GM18519 (cell line): ENCODE results near the gene SNAP29.
"Not testable (repeated sequence)": the region's sequence is repeated elsewhere in the genome, so short reads cannot be mapped to it uniquely, and the experiment has no call there.

Experiments
- ATAC-seq: cut with Tn5 transposase; IDR thresholded peaks from one replicate; pipeline ENCODE4 v1.9.1; 2021; ENCODE audit warnings: mild to moderate bottlenecking, moderate library complexity; ENCODE audit not compliant: unreplicated experiment, low FRiP score

The SNAP29 gene

DNA sequence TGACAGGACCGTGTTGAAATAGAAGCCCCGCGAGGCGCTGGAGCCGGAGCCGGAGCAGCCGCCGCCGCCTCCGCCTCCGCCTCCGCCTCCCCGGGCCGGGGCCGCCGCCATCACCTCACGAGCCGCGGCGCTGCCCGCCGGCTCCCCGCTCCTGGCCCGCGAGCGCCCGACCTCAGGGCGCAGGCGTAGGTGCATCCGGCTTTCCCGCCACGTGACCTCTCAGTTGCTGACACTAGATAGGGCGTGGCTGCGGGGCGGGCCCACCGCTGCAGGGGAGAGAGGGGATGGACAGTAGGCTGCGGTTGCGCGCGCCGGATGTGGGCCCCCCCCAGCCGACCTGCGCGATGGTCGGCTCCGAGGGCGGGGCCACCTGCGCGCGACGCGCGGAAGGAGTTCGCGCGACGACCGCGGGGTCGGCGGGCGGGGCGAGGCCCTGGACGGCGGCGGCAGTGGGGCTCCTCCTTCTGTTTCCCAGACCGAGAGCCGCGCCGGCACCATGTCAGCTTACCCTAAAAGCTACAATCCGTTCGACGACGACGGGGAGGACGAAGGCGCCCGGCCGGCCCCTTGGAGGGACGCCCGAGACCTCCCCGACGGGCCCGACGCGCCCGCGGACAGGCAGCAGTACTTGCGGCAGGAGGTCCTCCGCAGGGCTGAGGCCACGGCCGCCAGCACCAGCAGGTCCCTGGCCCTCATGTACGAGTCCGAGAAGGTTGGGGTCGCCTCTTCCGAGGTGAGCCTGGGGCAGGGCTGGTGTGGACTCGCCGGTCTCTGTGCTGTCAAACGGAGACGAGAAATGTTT, at the start of gene SNAP29, which contains the start of gene PI4KA:
Gene SNAP29, plus strand, starts transcription at position 393 of the 802 bp plus-strand sequence. Its CDS starts 104 bp downstream, at position 497.
Gene PI4KA, minus strand, starts transcription at position 197 of the 802 bp plus-strand sequence. Its CDS starts 86 bp downstream, at position 111.
- peak; percentile 79 for ATAC-seq

DNA sequence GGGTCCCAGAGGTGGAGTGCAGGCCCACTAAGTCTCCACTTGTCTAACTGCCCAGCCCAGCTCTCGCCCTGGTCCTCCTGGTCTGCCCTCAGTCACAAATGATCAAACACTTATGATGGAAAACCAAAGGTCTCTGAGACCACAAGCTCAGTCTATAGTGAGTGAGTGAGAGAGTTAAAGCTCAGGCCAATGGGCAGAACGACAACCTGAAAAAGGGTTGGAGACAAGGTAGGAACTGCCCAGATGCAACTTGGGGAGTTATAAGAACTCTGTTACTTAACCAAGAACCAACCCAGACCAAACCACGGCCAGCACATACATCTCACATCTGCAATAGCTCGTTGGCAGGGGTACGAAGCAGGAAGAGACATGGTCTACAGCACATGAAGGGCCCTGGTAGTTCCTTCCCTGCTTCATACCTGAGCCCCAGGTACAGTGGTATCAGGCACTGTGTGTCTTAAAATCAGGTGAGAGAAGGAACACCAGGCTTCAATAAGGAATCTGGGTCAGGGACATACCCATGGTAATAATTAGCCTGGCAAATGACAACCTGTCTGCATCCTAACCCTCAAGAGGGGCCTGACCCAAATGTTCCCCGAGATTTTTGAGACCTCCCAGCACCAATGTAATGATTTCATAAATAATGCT, 49.1 kb upstream of the SNAP29 start:
- ATAC-seq = no peak

DNA sequence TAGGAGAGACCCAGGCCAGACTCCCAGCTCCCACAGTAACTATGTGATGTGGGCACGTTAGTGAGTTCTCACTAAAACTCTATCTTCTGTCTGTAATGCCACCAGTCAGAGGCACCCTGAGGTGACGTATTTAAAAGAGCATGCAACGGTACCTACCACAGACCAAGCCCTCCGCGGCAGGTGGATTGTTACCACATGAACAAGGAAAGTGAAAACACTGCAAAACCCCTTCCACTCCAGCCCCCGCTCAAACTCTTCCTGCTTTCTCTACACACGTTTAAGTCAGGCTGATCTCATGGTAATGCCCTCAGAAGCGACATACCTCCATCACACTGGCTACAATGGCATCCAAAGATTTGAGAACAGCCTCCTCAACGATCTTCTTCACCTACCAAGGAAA, 48.2 kb upstream of the SNAP29 start:
- ATAC-seq = no peak

DNA sequence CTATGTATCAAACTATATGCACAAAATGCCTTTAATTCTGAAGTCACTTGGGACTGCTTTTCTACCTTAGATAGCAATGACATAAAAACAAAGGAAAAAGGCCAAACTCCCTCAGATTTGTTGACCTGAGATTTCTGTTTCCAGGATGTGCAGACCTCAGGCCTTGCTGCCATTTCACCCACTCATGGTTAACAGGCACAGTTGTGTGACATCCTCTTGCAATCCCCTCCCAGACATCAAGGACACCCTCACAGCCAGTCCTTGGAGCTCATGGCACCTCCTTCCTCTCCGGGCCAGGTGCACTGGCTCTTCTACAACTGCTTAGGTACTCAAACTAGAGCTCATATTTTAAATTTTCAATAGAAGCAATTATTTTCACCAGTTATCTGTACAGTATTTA, 47.6 kb upstream of the SNAP29 start:
- ATAC-seq = no peak

DNA sequence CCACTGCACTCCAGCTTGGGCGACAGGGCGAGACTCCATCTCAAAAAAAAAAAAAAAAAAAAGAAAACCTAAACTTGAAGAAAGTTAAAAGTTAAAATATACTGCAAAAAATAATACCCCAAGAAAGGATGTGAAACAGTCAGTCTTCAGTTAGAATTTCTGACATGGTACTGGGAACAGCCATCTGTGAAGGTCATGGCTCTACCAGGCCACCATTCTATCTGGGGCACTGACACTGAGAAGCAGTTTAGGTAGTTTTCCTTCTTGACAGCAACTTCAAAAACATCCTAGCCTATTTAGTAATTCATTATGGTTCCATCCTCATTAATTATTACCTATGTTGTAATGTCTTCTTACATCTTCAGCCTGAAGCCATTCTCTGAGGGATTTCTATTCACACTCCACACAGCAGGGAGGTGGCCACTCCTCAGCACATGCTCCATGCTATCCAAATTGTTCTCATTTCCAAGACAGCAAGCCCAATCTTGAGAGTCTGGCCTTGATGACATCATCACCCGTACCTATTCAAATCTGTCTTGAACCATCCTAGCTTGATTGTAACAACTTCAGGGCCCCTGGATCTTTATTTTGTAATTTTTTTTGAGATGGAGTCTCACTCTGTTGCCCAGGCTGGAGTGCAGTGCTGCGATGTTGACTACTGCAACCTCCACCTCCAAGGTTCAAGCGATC, 46.7 kb upstream of the SNAP29 start:
- ATAC-seq = no peak

DNA sequence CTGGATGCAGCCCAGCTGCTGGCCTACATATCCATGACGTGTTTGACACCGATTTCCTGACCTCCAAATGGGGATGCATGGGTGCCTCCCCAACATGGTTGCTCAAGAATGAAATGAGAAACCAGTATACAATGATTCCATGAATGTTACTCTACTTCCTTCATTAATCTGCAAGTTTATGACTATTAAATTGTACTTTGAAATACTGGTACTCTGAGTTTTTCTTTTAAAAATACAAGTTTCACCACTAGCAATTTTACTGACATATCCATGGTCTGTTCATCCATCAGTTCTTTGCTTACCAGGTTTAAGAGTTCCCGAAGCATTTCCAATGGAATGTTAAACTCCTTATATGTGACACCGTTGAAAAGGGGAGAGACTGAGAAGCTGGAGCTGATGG, 45.8 kb upstream of the SNAP29 start:
- no peak for ATAC-seq

DNA sequence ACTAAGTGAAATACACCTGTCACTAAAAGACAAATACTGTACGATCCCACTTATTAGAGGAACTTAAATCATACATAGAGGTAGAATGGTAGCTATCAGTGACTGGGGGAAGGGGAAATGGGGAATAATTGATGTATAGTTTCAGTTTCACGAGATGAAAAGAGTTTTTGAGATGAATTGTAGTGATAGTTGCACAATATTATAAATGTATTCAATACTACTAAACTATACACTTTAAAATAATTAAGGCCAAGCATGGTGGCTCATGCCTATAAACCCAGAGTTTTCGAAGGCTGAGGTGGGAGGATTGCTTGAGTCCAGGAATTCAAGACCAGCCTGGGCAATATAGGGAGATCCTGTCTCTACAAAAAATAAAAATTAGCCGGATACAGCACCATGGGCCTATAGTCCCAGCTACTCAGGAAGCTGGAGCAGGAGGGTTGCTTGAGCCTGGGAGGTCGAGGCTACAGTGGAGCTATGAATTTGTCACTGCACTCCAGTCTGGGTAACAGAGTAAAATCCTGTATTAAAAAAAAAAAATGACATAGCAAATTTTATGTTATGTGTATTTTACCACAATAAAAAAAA, 44.5 kb upstream of the SNAP29 start:
- no peak for ATAC-seq

DNA sequence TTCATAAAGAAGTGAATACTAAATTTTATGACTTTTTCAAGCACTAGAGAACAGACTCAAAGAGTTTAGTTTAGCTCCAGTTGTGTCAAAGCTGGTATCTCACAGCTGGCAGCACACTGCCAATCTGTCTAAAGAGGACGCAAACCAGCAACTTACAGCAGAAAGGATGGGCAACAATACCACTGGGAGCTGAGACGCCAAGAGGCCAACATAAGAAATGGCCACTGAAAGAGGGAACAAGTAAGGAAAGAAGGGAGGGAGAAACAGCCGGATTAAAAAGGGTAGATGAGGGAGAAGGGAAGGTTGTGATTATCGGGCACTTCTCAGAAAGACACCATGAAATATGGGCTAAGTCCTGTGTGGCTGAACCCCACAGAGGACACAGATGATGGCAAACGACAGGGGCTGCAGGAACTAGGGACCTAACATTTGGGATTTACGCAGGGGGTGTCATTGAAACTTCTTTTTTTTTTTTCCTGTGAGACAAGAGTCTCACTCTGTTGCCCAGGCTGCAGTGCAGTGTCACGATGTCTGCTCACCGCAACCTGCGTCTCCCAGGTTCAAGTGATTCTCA, 43.2 kb upstream of the SNAP29 start:
- no peak for ATAC-seq

DNA sequence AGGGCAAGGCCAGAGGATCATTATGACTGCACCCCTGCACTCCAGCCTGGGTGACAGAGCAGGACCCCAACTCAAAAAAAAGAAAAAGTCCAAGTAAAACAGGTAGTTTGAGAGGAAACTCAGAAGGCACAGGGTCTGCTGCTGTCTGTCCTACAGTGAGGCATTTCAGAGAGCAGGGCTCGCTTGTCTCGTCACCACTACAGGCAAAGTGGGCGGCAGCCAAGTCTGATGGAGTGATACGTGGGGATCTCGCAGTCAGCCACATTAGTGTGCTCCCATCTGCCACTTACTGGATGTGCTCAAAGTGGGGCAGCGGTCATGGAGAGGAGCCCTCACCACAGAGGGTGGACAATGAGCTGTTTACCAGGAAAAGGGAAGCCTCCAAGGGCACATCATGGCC, 42.2 kb upstream of the SNAP29 start:
- no peak for ATAC-seq

DNA sequence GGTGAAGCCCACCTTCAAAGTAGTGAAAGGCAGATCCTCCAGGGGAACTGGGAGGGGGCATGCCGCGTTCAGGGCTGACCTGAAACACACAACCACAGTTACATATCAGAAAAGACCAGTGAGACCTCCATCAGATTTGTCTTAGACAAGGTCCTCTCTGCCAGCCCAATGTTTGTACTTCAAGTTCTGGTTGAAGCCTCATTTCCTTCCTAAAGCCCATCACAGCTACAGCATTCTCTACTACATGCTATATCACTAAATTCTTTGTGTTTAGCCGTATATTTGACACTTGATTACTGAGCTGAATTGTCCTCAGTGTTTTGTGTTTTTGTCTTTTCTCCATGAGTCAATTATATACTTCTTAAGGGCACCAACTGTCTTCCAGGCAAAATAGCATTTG, 40.3 kb upstream of the SNAP29 start:
- no peak for ATAC-seq

DNA sequence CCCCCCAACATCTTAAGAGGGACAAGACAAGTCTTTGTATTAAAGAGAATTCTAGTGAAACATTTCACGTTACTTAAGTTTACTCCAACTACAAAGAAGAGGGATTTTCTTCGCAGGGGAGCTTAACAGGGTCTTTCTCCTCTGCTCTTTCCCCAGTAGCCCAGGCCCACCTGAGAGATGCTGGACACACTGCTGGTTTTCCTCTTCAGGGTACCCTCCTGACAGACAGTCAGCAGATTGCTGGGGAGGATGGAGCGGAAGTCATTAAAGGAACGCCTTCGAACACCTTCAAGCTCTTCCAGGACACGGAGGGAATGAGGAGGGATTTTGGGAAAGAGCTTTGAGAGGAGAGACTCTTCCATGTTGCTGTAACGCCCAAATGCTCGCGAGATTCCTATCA, 39.3 kb upstream of the SNAP29 start:
- ATAC-seq = no peak

DNA sequence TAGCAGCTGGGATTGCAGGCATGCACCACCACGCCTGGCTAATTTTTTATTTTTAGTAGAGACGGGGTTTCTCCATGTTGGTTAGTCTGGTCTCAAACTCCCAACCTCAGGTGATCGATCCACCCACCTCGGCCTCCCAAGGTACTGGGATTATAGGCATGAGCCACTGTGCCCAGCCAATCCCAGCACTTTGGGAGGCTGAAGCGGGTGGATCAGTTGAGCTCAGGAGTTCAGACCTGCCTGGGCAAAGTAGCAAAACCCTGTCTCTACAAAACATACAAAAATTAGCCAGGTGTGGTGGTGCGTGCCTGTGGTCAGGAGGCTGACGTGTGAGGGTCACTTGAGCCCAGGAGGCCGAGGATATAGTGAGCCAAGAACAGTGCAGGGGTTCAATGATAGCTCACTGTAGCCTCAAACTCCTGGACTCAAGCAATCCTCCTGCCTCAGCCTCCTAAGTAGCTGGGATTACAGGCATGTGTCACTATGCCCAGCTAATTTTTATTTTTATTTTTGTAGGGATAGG, 37.0 kb upstream of the SNAP29 start:
- ATAC-seq = not testable (repeated sequence)

DNA sequence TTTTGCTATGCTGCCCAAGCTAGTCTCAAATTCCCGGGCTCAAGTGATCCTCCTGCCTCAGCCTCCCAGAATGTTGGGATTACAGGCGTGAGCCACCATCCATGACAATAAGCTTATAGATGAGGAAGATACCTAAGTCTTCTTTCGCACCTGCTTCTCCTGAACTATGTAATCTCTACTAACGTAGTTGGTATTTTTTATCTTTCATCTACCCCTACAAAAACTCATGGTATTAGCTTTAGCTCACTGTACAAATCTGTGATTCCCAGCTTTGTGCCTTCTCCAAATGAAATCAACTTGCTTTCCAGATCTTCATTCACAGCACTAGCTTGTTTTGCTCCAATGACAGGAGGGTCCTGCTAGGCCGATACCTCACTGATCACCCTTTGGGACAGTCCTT, 36.6 kb upstream of the SNAP29 start:
- no peak for ATAC-seq

DNA sequence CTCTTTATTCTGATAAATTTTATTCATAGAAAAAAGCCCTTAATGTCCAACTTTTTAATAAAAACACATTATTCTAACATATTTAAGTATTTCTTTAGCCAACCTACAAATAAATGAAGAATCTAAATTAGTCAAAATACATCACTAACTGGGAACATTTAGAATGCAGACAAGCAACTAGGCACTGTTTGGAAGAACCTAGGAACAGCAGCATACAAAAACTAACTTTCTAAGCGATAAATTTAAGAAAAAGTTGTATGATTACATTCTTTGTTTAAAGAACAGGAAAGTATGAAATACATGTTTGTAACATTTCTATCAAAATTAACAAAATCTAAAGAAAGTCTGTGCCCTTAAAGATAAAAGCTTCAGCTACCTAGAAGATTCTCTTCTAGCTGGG, 35.5 kb upstream of the SNAP29 start:
- ATAC-seq = no peak

DNA sequence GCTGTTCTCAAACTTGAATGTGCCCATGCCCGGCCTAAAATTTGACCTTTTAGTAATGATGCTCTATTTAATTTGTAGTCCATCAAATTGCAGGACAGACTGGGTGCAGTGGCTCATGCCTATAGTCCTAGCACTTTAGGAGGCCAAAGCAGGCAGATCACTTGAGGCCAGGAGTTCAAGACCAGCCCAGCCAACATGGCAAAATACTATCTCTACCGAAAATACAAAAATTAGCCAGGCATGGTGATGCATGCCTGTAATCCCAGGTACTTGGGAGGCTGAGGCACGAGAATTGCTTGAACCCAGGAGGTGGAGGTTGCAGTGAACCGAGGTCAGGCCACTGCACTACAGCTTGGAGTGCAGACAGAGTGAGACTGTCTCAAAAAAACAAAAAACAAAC, 33.6 kb upstream of the SNAP29 start:
- ATAC-seq = not testable (repeated sequence)

DNA sequence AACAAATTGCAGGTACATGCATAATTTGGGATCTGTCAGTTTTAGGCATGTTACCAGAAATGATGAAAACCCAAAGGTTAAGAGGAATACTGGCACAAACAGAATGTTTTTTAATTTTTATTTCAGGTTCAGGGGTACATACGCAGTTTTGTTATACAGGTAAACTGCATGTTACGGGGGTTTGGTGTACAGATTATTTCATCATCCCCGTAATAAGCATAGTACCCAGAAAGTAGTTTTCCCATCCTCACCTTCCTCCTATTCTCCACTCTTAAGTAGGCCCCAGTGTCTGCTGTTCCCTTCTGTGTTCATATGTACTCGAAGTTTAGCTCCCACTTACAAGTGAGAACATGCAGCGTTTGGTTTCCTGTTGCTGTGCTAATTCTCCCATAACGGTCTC, 33.2 kb upstream of the SNAP29 start:
- no peak for ATAC-seq

DNA sequence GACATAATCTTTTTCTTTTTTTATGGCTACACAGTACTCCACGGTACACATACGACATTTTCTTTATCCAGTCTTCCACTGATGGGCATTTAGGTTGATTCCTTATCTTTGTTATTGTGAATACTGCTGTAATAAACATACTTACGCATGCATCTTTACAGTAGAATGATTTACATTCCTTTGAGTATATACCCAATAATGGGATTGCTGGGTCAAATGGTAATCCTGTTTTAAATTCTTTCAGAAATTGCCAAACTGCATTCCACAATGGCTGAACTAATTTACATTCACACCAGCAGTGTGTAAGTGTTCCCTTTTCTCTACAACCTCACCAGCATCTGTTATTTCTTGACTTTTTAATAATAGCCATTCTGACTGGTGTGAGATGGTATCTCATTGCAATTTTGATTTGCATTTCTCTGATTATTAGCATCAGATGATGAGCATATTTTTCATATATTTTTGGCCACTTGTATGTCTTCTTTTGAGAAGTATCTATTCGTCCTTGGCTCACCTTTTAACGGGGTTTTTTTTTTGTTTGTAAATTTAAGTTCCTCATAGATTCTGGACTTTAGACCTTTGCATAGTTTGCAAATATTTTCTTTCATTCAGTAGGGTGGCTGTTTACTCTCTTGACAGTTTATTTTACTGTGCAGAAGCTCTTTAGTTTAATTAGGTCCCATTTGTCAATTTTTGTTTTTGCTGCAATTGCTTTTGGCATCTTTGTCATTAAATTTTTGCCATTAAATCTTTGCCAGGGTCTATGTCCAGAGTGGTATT, 32.2 kb upstream of the SNAP29 start:
- not testable (repeated sequence) for ATAC-seq

DNA sequence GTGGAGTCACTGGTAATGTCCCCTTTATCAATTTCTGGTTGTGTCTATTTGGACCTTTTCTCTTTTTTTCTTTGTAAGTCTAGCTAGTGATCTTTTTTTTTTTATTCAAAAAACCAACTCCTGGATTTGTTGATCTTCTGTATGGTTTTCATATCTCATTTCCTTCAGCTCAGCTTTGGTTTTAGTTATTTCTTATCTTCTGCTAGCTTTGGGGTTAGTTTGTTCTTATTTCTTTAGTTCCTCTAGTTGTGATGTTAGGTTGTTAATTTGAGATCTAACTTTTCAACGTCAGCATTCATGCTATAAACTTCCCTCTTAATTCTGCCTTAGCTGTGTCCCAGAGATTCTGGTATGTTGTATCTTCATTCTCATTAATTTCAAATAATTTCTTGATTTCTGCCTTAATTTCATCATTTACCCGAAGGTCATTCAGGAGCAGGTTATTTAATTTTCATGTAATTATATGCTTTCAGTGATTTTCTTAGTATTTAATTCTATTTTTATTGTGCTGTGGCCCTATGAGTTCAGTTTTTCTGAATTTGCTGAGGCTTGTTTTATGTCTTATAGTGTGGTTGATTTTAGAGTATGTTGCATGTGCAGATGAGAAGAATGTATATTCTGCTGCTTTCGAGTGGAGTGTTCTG, 29.2 kb upstream of the SNAP29 start:
- ATAC-seq = no peak

DNA sequence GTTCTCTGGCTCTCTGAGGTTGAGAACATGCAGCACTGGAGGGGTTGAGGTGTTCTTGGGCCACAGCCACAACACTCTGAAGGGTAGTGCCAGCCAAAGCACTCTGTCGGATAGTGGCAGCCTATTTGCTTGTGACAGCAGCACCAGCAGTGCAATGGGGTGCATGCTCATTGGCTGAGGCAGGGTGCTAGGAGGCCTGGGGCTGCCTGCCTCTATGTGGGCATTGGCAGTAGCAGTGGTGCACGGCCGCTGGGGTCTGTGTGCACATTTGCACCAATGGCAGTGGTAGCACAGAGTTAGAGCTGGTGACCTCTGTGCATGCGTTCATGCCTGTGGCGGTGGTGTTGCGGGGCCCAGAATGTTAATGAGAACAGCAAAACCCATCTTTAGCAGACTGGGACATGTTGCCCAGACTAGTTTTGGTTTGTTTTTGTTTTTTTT, 25.6 kb upstream of the SNAP29 start:
- no peak for ATAC-seq
